ENCODE results near the gene FAM43A. TPM values are rescaled to one million over a fixed set of nuclear protein-coding genes. Genes with fewer than 3 reads are reported as not detected.

FAM43A gene
- total RNA-seq, 2 donors from 2014 or later = 10.9 to 12.5 TPM

- Histone ChIP-seq H3K27ac (no peak overlapping the region), H3K4me3 (no peak overlapping the region), H3K4me1 (peaks cover 0 to 10% of the 10 kb centered on the region in 2 donors), H3K36me3 (no peaks in the 10 kb centered on the region), H3K9me3 (no peaks in the 10 kb centered on the region), H3K27me3 (no peaks in the 10 kb centered on the region)
- DNase-seq (ENCODE audit: low spot score) = no peak
- no peak for TF ChIP-seq CTCF (IDR thresholded peaks at IDR 0.05)
Measured at GRCh38 chr3:194713299-194714136, 27.8 kb downstream of the FAM43A start.

GRCh38 chr3:194714137-194714455 is 28.4 kb downstream of the FAM43A start:
- no peak for TF ChIP-seq CTCF (IDR thresholded peaks at IDR 0.05)

GRCh38 chr3:194714564-194714963 is 28.9 kb downstream of the FAM43A start:
- H3K27ac ChIP-seq = no peak overlapping the region
- H3K4me1 ChIP-seq = peaks cover 0 to 10% of the 10 kb centered on the region in 2 donors
- no peaks in the 10 kb centered on the region for H3K27me3 ChIP-seq
- no peaks in the 10 kb centered on the region for H3K36me3 ChIP-seq
- no peak overlapping the region for H3K4me3 ChIP-seq
- no peak for TF ChIP-seq CTCF (IDR thresholded peaks at IDR 0.05)
- no peak for DNase-seq (ENCODE audit: low spot score)
- H3K9me3 ChIP-seq = no peaks in the 10 kb centered on the region

More at GRCh38 chr3:194714137-194714455, 28.4 kb downstream of the FAM43A start:
- Histone ChIP-seq H3K4me1 (peaks cover 0 to 10% of the 10 kb centered on the region in 2 donors), H3K4me3 (no peak overlapping the region), H3K27me3 (no peaks in the 10 kb centered on the region), H3K36me3 (no peaks in the 10 kb centered on the region), H3K27ac (no peak overlapping the region), H3K9me3 (no peaks in the 10 kb centered on the region)
- no peak for DNase-seq (ENCODE audit: low spot score)

- H3K9me3 ChIP-seq = no peaks in the 10 kb centered on the region
- DNase-seq (ENCODE audit: low spot score) = no peak
- no peak overlapping the region for H3K27ac ChIP-seq
- H3K27me3 ChIP-seq = no peaks in the 10 kb centered on the region
- H3K4me1 ChIP-seq = peaks cover 0 to 10% of the 10 kb centered on the region in 2 donors
- H3K4me3 ChIP-seq = no peak overlapping the region
- H3K36me3 ChIP-seq = no peaks in the 10 kb centered on the region
- no peak for TF ChIP-seq CTCF (IDR thresholded peaks at IDR 0.05)
Measured at GRCh38 chr3:194715022-194715800, 29.5 kb downstream of the FAM43A start.

GRCh38 chr3:194718079-194718478 is 32.4 kb downstream of the FAM43A start:
- H3K27ac ChIP-seq = no peak overlapping the region
- no peaks in the 10 kb centered on the region for H3K27me3 ChIP-seq
- TF ChIP-seq CTCF (IDR thresholded peaks at IDR 0.05) = no peak
- DNase-seq (ENCODE audit: low spot score) = no peak
- H3K36me3 ChIP-seq = no peaks in the 10 kb centered on the region
- no peaks in the 10 kb centered on the region for H3K4me1 ChIP-seq
- H3K4me3 ChIP-seq = no peak overlapping the region
- H3K9me3 ChIP-seq = no peaks in the 10 kb centered on the region
